ENCODE data around the gene CASP2.

Gene CASP2

GRCh38 chr7:143318661-143319060, 30.5 kb downstream of the CASP2 start:
- POLR2A ChIA-PET: no interaction called here
- TF ChIP-seq CTCF (IDR thresholded peaks at IDR 0.05; ENCODE audit: control extremely low read depth, extremely low read depth, low read depth, missing control alignments): no peak
- DNase-seq (ENCODE audit: extremely low spot score): no peak
- CTCF ChIA-PET: interaction anchor here (1.1 to 1.2 kb wide), 3 partner anchors 9 to 18 kb away, joined by 3 to 4 read pairs (median 4); no protein-coding TSS in a partner anchor

- DNase-seq (ENCODE audit: extremely low spot score): no peak
- ChIA-PET POLR2A (no interaction called here), CTCF (no interaction called here)
- TF ChIP-seq CTCF (IDR thresholded peaks at IDR 0.05; ENCODE audit: control extremely low read depth, extremely low read depth, low read depth, missing control alignments): no peak
Observed at GRCh38 chr7:143320620-143321019, 32.5 kb downstream of the CASP2 start.

GRCh38 chr7:143321242-143321641, 33.1 kb downstream of the CASP2 start:
- ChIA-PET CTCF (interaction anchor here (0.7 to 1.4 kb wide), 2 partner anchors 9 to 17 kb away, joined by 3 to 4 read pairs; no protein-coding TSS in a partner anchor), POLR2A (no interaction called here)
- no peak for DNase-seq (ENCODE audit: extremely low spot score)
- no peak for TF ChIP-seq CTCF (IDR thresholded peaks at IDR 0.05; ENCODE audit: control extremely low read depth, extremely low read depth, low read depth, missing control alignments)

- ChIA-PET CTCF (interaction anchor here (0.7 to 1.4 kb wide), 2 partner anchors 8 to 17 kb away, joined by 3 to 4 read pairs; no protein-coding TSS in a partner anchor), POLR2A (no interaction called here)
- DNase-seq (ENCODE audit: extremely low spot score): no peak
- no peak for TF ChIP-seq CTCF (IDR thresholded peaks at IDR 0.05; ENCODE audit: control extremely low read depth, extremely low read depth, low read depth, missing control alignments)
Observed at GRCh38 chr7:143321734-143322133, 33.6 kb downstream of the CASP2 start.

GRCh38 chr7:143322760-143323633, 34.8 kb downstream of the CASP2 start:
- no peak for TF ChIP-seq CTCF (IDR thresholded peaks at IDR 0.05; ENCODE audit: control extremely low read depth, extremely low read depth, low read depth, missing control alignments)
- CTCF ChIA-PET: interaction anchor here (1.0 kb wide), 1 partner anchor 82 kb away, joined by 3 read pairs; no protein-coding TSS in a partner anchor
- POLR2A ChIA-PET: no interaction called here
- no peak for DNase-seq (ENCODE audit: extremely low spot score)

GRCh38 chr7:143323653-143324052, 35.5 kb downstream of the CASP2 start:
- CTCF ChIA-PET: interaction anchor here (1.0 kb wide), 1 partner anchor 83 kb away, joined by 3 read pairs; no protein-coding TSS in a partner anchor
- POLR2A ChIA-PET: no interaction called here

More at GRCh38 chr7:143323653-143324052, 35.5 kb downstream of the CASP2 start:
- no peak for TF ChIP-seq CTCF (IDR thresholded peaks at IDR 0.05; ENCODE audit: control extremely low read depth, extremely low read depth, low read depth, missing control alignments)
- DNase-seq (ENCODE audit: extremely low spot score): no peak

All from GM10248 (cell line).